OCI-LY1 (cell line): ENCODE measurements around the gene PLEKHG4B.

Experiments used
- CTCF ChIP-seq: fragments of 200-600 bp; sonication (generic), shearing (Covaris generic); IDR thresholded peaks from 2 replicates; pipeline ENCODE4 v1.5.1; 2017; ENCODE audit warnings: mild to moderate bottlenecking, antibody characterized with exemption, low read length, moderate library complexity, mixed read lengths
- EZH2 ChIP-seq: fragments of 200-600 bp; sonication (generic), shearing (Covaris generic); IDR thresholded peaks from 2 replicates; pipeline ENCODE4 v1.8.0; 2017; ENCODE audit warnings: borderline replicate concordance, mixed run types, mild to moderate bottlenecking, antibody characterized with exemption, low read length, moderate library complexity, mixed read lengths

GRCh38 chr5:77957-78804 lies 13.8 kb upstream of the PLEKHG4B start:
- TF ChIP-seq CTCF (peak; percentile 94), EZH2 (no peak)
